HG03064 (cell line): Measurements from ENCODE around the gene ZNF532.
"Not testable (repeated sequence)": the region's sequence is repeated elsewhere in the genome, so short reads cannot be mapped to it uniquely, and the experiment has no call there.

Experiments used
- ATAC-seq: cut with Tn5 transposase; IDR thresholded peaks from one replicate; pipeline ENCODE4 v1.9.1; 2021; ENCODE audit warnings: low read depth; ENCODE audit not compliant: unreplicated experiment

ZNF532 gene

GRCh38 chr18:58996696-58997095, 132.0 kb downstream of the ZNF532 start:
- no peak for ATAC-seq

GRCh38 chr18:58997811-58998337, 133.2 kb downstream of the ZNF532 start:
- no peak for ATAC-seq

- ATAC-seq, result no peak
Measured at GRCh38 chr18:58998401-58999203, 133.9 kb downstream of the ZNF532 start.

- ATAC-seq, result no peak
Measured at GRCh38 chr18:59001166-59001565, 136.5 kb downstream of the ZNF532 start.

- no peak for ATAC-seq
Measured at GRCh38 chr18:59001721-59002120, 137.0 kb downstream of the ZNF532 start.

GRCh38 chr18:59002974-59003594, 138.4 kb downstream of the ZNF532 start:
- no peak for ATAC-seq

GRCh38 chr18:59005262-59005661, 140.6 kb downstream of the ZNF532 start:
- ATAC-seq, result no peak

GRCh38 chr18:59006461-59007067, 141.9 kb downstream of the ZNF532 start:
- no peak for ATAC-seq

GRCh38 chr18:59008302-59008974, 143.8 kb downstream of the ZNF532 start:
- ATAC-seq, result no peak

- no peak for ATAC-seq
Measured at GRCh38 chr18:59009846-59010245, 145.2 kb downstream of the ZNF532 start.

GRCh38 chr18:59011289-59011688, 146.6 kb downstream of the ZNF532 start:
- no peak for ATAC-seq

GRCh38 chr18:59011786-59012185, 147.1 kb downstream of the ZNF532 start:
- ATAC-seq, result no peak

- no peak for ATAC-seq
Measured at GRCh38 chr18:59012815-59013705, 148.4 kb downstream of the ZNF532 start.

- no peak for ATAC-seq
Measured at GRCh38 chr18:59013744-59014143, 149.1 kb downstream of the ZNF532 start.

- no peak for ATAC-seq
Measured at GRCh38 chr18:59015531-59016152, 151.0 kb downstream of the ZNF532 start.

- ATAC-seq, result no peak
Measured at GRCh38 chr18:59021500-59021899, 156.8 kb downstream of the ZNF532 start.

GRCh38 chr18:59022167-59022945, 157.7 kb downstream of the ZNF532 start:
- no peak for ATAC-seq

- ATAC-seq, result no peak
Measured at GRCh38 chr18:59024829-59025228, 160.2 kb downstream of the ZNF532 start.

- not testable (repeated sequence) for ATAC-seq
Measured at GRCh38 chr18:59025532-59025931, 160.9 kb downstream of the ZNF532 start.
